HG03442 (cell line): ENCODE data around the gene WRAP73.

Experiments used
- ATAC-seq: cut with Tn5 transposase; IDR thresholded peaks from one replicate; pipeline ENCODE4 v1.9.1; 2021; ENCODE audit warnings: mild to moderate bottlenecking, moderate library complexity; ENCODE audit not compliant: unreplicated experiment

Gene WRAP73

DNA sequence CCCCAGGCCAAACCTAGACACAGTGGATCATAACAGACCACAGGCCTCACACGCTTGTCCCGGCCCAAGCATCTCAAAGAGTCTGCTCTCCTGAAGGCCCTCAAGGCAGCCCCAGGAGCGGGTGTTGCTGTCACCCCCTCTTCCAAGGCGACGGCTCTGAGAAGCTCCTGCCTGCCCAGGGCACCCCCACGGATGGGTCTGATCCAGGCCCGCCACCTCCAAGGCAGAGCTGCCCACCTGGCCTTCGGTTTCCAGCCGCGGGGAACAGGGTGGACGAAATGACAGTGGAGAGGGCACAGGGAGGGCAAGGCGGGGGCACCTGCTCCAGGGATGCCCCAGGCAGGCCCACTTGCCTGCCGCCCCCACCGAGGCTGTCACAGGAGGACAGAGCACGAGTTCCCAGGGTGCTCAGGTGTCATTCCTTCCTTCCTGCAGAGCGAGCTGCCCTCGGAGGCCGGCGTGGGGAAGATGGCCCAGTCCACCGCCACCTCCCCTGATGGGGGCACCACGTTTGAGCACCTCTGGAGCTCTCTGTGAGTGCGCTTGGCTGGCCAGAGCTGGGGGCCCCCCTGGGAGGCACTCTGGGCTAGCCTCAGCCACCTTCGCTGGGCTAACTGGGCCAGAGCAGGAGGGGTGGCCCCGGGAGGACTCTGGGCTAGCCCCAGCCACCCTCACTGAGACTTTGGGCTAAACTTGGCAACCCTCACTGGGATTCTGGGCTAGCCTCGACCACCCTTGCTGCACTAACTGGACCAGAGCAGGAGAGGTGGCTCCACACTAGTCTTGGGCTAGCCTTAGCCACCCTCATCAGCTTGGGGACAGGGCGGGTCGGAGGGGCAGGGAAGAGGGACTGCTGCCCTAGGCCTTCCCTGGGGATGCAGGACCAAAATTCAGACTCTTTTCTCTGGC is 32.2 kb upstream of the WRAP73 start:
- ATAC-seq = no peak

DNA sequence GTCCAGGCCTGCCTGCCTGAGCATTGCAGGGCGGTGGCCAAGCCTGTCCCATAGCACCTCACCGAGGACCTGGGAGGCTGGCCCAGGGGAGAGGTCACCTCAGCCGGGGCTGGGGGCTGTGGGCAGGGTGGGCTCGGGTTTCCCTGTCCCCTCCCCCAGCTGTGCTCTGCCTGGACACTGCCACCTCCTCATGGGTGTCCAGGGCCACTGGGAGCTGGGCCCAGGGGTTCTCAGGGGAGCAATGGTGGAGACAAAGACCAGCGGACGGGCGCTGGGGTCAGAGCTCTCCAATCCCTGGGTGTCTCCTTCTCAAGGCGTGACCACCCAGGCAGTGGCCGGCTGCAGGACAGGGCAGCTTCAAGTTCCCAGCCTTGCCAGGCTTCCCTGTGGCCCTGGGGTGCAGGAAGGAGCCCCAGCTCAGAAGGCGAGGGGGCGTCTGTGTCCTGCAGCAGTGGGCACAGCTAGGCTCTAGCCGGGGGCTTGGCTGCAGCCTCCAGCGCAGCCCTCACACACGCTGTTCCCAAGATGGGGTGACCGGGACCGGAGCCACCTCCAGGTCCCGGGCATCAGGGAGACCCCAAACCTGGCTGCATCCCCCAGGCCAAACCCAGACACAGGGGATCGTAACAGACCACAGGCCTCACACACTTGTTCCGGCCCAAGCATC is 31.5 kb upstream of the WRAP73 start:
- ATAC-seq = no peak

DNA sequence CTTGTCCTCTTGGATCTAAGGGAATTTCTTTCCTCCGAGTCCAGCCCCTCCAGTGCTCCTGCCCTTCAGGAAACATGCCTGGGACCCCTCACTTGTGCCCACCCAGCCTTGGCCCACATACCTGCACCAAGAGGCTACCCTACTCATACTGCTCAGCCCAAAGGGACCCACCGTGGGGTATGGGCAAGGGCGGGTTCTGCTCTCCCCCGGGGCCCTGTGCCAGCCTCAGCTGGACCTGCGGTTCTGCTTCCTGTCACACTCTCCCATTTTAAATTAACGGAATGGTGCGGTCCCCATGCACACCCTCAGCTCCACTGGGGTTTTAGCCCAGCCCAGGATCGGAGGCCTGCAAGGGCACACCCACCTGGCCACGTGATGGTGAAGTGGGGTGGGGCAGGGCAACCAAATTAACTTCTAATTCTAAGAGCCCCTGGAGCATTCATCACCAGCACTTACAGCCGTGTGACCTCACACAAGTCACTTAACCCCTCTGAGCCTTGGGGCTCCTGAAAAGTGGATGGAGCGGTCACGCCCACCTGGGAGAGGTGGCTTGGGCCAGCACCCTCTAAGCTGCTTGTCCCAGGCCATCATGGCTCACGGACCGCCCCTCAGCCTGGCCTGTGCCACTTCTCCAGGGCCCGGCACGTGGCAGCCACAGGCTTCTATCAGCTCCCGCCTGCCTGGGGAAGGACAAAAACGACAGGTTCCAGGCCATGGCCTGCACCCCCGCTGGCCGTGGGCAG is 30.8 kb upstream of the WRAP73 start:
- no peak for ATAC-seq

DNA sequence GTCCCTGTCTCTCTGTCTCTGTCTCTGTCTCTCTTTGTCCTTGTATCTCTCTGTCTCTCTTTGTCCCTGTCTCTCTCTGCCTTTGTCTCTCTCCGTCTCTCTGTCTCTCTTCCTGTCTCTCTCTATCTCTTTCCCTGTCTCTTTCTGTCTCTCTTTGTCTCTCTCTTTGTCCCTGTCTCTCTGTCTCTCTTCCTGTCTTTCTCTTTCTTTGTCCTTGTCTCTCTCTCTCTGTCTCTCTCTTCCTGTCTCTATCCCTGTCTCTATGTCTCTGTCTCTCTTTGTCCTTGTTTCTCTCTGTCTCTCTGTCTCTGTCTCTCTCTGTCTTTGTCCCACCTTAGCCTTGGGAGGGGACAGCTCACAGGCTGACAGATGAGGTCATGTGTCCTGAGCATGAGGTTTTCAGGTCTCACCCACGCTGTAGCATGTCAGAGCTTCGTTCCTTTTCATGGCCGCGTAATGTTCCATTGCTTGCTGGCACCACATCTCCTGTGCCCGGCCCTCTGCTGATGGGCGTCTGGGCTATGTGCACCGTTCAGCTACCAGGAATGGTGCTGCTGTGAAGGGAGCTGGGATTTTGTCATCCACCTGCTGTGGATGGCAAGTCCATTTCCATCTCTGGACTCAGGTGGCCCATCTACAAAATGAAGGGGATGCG is 30.0 kb upstream of the WRAP73 start:
- ATAC-seq = no peak

DNA sequence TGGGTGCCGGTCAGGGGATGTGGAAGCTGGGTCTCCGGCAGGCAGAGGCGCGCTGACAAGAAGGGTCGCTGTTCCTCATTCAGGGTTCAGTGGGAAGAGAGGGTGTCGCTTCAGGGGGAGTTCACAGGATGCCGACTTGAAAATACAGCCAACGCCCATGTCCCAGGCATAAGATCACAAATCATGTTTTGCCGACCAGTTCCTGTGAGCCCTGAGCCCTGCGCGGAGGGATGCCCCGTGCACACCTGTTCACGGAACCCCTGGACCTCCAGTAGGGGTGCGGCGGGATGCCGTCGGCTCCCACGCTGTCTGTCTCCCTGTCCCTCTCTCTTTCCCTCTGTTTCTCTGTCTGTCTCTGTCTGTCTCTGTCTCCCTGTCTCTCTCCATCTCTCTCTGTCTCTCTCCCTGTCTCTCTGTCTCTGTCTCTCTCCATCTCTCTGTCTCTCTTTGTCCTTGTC is 29.2 kb upstream of the WRAP73 start:
- no peak for ATAC-seq

DNA sequence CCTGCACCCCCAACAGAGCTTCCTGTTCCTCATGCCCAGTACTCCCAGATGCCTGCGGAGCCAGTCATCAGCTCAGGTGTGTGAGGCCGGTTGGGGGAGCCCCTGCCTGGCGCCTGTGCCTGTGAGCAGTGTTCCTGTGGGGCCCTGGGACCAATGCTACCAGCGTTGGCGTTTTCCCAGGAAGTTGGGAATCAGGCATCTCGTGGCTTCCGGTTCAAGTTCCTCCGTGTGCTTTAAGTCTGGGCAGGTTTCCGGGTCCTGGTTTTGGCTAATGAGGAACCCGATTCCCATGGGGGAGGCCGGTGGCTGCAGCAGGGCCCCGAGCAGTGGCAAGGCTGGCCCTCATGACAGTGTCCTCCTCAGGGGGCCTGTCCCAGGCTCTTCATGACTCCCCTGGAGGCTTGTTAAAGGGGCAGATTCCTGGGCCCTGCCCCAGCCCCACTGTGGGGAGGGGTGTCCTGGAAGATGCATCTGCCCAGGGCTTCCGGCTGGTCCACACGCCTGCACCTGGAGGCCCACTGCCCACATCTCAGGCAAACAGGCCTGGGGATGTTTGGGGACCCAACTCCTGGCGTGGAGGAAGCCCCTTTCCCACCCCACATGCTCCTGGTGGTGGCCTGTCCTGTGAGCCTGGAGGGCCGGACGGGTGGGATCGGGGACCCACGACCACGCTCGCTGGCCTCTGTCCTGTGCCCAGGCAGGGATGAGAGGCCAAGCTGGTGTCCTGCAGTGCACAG is 28.6 kb upstream of the WRAP73 start:
- no peak for ATAC-seq

DNA sequence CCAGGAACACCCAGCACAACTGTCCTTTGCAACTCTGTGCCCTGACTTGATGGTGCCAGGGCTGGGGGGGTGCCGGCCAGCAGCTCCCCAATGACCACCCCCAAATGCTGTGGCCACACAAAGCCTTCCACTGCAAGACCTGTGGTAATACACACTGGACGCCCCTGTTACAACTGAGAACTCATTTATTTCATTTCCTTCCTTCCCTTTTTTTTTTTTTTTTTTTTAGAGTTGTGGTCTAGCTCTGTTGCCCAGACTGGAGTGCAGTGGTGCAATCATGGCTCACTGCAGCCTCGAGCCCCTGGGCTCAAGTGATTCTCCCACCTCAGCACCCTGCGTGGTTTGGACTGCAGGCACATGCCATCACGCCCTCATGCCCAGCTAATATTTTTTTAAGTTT is 27.6 kb upstream of the WRAP73 start:
- peak; percentile 0 for ATAC-seq

DNA sequence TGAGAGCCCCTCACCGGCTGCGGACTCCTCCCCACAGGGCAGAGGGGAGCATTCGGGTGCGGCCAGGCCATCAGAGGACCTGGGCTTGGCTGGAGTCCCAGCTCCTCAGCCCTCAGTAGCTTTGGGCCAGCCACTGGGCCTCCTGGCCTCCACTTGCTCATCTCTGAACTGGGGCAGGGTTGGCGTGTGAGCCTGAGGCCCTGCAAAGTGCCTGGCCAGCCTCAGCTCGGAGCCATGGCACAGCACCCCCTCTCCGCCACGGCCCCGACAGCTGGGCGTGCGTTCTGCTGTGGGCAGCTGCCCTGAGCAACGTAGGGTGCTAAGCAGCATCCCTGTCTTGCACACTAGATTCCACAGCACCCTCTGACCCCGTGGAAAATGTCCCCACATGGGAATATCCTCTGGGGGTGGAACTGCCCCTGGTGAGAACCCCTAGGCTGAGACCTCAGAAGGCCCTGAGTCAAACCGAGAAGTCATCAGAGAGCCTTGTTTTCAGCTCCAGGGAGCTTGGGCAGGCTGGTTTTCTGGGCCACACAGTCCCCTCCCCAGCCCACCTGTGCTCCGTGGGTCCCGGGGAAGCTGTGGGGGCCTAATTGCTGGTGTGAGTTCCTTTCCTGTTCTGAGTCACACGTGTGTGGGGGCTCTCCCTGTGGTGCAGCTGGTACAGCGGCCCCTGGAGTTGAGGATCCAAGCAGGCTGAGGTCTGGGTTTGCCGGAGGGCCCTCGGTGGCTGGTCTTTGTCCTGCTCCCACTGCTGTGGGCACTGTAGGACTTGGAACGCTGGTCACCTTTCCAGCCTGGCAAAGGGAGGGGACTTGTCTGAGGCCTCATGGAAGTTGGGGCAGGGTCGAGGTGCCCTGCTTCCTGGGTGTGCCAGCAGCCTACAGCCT is 26.9 kb upstream of the WRAP73 start:
- ATAC-seq = peak; percentile 53

DNA sequence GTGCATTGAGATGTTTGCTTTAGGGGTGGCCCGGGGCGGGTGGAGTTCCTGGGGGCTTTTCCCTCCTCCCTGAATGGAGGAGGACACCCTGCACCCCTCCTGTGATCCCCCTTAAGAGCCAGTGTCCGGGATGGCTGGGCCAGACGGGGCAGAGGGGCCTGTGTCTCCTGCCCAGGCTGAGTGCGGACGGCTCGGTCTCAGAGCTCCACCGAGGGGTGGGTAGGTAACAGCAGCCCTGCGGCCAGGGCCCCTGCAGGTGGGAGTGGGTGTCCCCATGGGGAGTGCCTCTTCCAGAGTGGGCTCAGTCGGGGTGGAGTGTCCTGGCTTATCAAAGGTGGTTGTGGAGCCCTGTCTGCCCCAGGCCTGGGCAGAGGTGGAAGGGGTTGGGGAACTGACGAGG is 25.5 kb upstream of the WRAP73 start:
- ATAC-seq = no peak

DNA sequence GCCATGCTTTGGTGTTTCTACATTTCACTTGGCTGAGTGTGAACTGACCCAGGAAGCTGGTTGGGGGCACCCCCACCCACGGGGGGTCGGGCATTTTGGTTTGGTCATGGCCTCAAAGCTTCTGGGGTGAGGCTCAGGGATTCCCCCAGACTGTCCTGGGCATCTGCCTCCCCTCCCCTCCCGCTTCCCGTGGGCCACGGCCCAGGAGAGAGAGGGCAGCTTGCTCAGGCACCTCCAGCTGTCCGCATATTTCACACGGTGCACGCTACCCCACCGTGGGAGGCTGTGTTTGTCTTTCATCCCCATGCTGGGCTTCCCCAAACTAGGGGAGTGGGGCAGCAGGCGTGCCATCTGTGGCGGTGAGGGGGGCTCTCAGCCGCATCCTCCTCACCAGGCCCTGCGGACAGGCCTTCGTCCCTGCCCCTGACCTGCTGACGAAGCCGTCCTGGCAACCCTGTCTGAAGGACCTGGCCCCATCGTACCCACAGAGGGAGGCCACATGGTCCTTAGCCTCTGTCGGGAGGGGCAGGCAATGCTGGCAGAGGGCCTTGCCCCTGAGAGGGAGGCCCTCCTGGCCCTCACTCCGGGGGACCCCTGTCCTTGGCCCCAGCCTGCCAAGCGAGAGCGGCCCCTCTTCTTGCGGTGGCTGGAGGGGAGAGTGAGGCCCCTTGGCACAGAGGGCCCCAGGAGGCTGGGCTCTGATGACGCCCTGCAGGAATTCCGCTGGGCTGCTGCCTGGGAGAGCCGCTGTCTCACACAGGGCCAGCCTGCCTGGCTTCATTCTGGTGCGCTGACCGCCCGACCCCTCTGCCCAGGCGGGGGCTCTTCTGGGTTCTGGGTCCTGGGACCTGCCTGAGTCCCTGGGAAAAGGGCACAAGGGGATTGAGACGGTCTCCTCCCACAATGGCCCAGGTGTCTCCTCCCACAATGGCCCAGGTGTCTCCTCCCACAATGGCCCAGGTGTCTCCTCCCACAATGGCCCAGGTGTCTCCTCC is 24.5 kb upstream of the WRAP73 start:
- no peak for ATAC-seq

DNA sequence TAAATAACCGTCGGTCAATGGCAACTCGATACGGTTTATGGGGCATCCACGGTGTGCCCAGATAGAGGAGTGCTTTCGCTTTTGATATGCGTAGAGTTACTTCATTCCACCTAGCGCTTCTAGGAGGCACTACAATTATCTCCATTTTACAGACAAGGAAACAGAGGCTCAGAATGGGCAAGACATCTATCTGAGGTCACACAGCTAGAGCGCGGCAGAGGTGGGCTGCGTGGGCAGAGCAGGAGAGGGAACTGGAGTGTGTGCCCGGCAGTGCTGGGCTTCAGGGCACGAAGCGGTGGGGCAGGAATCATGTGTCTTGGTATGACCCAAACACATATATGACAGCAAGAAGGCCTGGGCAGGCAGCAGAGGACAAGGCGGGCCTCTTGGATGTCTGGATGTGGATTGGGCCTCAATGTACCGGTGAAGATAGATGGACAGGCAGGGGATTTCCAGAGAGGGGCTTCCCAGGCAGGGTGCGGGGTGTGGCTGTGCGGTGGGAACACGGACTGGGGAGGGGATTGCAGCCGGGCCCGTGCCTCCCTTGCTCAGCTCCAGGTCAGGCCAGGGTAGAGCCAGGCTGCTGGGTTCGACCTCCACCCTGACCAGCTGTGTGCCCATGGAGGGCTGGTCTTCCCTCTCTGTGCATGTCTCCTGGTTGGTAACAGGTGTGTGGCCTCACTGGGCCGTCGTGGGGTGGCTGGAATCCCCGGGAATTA is 23.6 kb upstream of the WRAP73 start:
- ATAC-seq = no peak

DNA sequence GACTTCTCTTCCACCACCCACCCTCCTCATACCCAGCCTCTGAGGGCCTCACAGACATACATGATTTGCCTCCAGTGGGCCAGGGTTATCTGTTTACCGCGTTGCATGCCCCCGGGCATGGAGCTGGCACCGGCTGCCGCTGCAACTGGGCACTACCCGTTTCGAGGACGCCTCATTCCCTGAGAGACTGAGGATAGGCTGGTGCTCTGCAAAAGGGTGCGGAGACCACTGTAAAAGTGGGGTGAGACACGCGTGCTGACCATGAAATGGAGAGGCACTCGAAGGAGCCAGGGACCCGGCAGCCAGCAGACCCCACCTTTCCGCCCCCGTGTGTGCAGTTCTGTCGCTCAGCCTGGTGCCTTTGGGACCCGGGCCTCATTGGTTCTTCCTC is 23.1 kb upstream of the WRAP73 start:
- no peak for ATAC-seq

DNA sequence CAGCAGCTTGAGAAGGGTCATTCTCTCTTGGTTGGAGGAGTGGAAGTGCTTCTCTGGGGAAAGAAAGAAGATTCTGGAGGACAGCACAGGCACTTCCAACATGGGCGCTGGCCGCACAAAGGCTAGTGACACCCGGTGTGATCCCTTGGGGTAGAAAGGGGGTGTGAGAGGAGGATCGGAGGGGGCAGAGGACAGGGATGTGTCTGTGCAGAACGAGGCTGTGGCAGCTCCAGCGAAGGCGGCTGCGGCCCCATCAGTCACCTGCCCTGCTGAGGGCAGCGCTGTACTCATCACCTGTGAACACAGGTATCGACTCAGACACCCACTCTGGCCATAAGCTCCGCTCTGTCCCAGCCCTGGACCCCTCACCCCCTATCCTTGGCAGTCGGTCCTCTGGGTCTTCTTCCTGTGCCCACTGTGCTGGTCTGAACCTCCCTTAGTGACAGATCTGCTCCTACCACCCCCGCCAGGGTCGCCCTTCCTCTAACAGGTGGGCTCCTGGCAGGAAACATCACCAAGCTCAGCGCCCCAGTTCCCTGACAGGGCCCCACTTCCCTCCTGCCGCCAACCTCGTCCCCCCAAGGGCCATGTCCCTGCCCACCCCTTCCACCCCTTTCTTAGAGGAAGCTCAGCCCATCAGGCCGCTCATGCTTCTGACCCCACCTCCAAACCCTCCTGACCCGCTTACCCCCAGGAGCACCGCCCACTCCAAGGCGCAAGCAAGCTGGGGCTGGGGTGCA is 22.5 kb upstream of the WRAP73 start:
- no peak for ATAC-seq

DNA sequence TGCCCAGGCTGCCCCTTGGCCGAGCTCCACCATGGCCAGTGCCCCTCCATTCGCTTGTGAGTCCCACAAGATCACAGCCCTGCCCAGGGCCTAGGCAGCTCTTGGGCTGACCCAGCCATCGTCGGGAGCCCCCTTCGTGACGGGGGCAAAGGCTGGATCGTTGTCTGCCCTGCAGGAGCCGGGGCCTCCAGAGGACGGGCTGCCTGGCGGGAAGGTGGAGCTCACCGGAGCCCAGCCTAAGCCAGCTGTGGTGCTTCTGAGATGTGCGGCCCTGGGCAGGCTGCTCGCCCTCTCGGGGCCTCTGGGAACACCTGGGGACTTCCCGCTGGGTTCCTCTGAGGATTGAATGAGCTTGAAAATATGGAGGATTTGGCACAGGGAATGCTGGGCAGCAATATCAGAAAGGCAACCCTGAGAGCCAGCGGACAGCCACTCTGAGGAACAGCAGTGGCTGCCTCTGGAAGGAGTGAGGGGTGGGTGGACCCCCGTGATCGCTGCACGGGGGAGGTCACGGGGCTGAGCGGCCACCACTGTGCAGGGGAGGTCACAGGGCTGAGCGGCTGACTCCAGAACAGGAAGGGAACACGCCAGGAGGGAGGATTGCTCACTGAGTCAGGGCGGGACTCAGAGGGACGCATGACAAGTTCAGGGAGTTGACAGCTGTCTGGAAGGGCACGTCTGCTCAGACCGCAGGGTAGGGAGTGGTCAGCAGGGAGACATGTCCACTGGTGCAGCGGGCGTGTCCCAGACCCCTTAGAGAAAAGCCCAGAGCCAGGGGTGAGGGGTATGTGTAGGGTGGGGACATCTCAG is 21.7 kb upstream of the WRAP73 start:
- ATAC-seq = no peak

DNA sequence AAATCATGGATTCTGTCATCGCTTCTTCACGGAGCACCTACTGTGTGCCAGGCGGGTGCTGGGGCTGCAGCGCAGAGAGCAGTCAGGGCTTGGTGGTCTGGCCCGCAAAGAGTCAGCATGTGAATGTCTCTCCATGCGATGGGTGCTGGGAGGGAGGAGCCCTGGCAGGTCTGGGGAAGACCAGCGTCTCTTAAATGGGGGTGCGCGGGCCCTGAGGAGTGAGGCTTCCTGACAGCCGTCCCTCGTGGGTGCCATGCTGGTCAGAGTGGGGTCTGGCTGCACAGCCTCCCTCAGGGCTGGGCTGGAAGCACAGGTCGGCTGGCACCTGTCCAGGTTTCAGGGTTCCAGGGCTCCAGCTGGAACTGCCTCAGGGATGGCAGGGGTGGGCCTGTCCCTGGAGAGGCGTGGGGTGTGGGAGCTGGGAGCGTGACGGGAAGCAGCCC is 20.9 kb upstream of the WRAP73 start:
- no peak for ATAC-seq

DNA sequence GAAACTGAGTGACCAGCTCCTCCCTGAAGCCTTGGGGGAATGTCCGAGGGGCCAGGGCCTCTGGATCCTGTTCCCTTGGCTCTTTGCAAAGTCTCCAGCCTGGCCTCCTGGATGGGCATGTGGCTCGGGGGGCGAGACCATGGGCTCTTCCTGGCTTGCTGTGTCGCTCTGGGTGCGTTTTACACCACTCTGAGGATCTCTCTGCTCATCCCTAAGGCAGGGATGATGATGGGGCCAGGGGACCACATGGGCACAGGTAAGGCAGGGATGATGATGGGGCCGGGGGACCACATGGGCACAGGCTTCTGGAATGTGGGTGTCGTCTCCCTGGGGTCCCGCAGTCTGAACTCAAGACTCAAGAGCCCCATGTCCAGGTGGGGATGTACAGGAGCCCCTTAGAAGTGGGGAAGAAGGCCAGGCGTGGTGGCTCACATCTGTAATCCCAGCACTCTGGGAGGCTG is 20.1 kb upstream of the WRAP73 start:
- no peak for ATAC-seq
